SKM-1 (cell line): ENCODE measurements around the gene PLS3.

Source experiments
- DNase-seq: peaks from one replicate; lab custom pipeline; 2025; ENCODE audit not compliant: unreplicated experiment; lab: John Stamatoyannopoulos, UW

Gene PLS3

DNA sequence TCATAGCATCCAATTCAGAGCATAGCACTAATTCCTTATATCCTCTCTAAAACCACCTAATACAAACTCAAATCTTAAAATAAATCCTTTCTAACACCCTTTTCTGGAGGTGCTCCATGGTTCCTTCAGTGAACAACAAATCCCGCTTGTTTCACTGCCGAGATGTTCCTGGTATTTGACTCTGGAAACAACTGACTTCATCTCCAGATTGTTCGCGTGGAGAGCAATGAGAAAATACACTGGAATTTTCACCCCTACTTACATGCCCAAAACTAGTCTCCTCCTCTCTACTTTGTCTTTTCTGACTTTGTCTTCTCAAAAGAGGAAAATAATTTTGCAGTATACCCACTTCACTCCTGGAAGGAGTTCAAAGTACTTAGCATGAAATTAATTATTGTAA lies 129.0 kb downstream of the PLS3 start:
- DNase-seq = no peak

DNA sequence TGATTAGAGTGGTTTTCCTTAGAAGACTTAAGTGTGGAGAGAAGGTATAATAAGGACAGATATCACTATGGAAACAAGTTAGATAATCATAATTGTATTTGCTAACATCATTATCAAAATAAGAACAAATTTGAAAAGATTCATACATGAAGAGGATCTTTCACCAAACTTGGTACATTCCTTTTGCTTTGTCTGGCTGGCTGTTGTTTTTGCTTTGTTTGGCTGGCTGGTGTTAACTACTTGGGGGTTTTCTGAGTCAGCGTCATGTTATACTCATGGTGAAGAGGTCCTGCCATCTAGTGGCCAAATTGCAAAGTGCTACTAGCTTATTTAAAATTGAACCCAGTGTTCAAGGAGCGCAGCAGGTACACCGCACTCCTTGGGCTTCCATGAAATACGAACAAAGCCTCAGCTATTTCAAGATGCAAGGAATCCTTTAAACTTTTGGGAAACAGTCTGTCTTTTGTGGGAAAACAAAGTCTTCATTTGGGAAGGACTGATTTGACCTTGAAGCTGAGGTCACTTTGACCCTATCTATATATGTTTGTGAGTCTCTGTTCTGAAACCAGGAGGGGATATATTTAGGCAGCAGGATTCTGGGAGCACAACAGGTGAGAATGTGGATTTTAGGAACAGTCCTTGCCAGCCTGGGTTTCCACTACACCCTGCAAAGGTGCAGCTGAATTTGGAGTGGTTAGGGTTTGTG lies 129.7 kb downstream of the PLS3 start:
- DNase-seq = peak; percentile 1

DNA sequence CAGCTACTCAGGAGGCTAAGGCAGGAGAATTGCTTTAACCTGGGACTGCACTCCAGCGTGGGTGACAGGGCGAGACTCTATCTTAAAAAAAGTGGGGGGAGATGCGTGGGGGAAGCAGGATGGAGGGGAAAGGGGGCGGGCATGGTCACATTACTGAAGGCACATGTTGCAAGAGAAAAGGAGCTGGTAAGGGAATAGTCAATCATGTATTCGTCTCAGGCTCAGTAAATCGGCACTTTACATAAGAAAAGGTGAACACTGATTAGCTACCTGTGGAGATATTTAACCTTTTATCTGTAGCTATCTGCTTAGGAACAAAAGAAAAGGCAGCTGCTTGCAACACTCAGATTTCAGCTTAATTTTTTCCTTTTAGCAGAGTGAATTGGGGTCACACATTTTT lies 132.5 kb downstream of the PLS3 start:
- no peak for DNase-seq

DNA sequence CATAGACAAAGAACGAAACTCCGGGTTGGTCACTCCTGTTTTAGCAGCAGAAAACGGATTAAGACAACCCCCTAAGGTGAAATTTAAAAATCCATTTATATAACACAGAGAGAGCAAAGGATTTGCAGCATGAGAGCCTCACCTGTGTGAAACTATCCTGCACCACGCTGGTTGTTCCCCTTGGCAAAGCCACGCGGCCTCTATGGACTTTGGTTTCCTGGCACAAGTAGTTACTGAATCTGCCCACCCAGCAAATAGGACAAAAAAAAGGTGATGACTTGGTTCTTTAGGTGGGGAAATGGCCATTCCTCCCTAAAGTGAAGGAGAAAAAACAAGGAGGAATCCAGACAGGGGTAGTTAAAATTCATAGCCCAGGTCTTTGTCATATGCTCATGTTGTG lies 133.1 kb downstream of the PLS3 start:
- no peak for DNase-seq

GRCh38 chrX:115696039-115696438 lies 135.1 kb downstream of the PLS3 start:
- no peak for DNase-seq

- no peak for DNase-seq
Observed at GRCh38 chrX:115696939-115697338, 136.0 kb downstream of the PLS3 start.

- DNase-seq = no peak
Observed at GRCh38 chrX:115697806-115698205, 136.8 kb downstream of the PLS3 start.
